H1 (cell line): ENCODE data around the gene MYL7.

Source experiments
- CTCF ChIP-seq, 3 experiments: IDR thresholded peaks; 1 replicate in 2 of 3; 2 replicates in 1 of 3; pipeline versions ENCODE4 v1.5.1 to v1.6.1; 2011; ENCODE audit warnings: low read length in 3 of 3, mild to moderate bottlenecking in 3 of 3, inconsistent platforms in 2 of 3, low read depth in 1 of 3, moderate library complexity in 1 of 3; ENCODE audit not compliant: insufficient read depth in 1 of 3; ENCODE audit errors: control extremely low read depth in 1 of 3
- POLR2AphosphoS5 ChIP-seq: IDR thresholded peaks from 2 replicates; pipeline ENCODE4 v1.6.1; 2011; ENCODE audit warnings: low read depth, low read length
- TF ChIP-seq, protein P1 (sequence below): IDR thresholded peaks from 2 replicates; pipeline ENCODE4 v1.6.1; 2012; ENCODE audit warnings: inconsistent platforms

DNA sequence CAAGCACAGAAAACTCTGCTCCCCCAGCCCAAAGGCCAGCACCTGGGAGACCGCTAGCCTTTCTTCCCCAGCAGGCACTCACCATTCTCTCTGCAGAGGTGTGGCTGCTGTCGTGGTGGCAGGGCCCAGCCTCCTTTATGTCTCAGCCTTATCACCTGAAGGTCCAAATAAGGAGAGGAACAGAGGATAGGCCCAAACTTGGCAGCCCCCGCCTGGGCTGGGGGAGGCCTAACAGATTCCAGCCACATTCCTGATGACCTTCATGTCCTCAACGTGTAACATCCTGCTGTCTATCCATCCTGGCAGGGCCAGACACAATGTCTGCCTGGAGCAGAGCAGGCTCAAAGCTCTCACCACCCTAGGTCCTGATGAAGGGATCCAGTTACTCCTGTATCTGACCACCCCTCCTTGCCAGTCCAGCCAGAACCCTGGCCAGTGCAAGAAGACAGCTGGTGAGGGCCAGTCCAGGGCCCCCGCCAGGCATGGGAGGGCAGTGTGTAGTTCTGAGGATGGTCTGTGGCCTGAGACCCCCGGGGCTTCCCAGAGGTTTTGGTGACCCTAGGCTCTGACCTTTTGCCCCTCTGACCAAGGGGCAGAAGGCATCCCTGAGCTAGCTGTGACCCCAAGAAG, at the start of gene MYL7:
- TF ChIP-seq POLR2AphosphoS5 (no peak), CTCF (IDR thresholded peaks at IDR 0.05; ENCODE audit: control extremely low read depth in 1 of 3, insufficient read depth in 1 of 3, low read depth in 1 of 3, low read length in 3 of 3) (no peak)
- TF ChIP-seq, protein P1, sequence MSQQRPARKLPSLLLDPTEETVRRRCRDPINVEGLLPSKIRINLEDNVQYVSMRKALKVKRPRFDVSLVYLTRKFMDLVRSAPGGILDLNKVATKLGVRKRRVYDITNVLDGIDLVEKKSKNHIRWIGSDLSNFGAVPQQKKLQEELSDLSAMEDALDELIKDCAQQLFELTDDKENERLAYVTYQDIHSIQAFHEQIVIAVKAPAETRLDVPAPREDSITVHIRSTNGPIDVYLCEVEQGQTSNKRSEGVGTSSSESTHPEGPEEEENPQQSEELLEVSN = no peak
